Measurements from ENCODE around the gene GTSE1.

GRCh38 chr22:46335201-46336118 is 38.8 kb downstream of the GTSE1 start, which contains the start of gene TRMU:
- TF ChIP-seq, protein P1, sequence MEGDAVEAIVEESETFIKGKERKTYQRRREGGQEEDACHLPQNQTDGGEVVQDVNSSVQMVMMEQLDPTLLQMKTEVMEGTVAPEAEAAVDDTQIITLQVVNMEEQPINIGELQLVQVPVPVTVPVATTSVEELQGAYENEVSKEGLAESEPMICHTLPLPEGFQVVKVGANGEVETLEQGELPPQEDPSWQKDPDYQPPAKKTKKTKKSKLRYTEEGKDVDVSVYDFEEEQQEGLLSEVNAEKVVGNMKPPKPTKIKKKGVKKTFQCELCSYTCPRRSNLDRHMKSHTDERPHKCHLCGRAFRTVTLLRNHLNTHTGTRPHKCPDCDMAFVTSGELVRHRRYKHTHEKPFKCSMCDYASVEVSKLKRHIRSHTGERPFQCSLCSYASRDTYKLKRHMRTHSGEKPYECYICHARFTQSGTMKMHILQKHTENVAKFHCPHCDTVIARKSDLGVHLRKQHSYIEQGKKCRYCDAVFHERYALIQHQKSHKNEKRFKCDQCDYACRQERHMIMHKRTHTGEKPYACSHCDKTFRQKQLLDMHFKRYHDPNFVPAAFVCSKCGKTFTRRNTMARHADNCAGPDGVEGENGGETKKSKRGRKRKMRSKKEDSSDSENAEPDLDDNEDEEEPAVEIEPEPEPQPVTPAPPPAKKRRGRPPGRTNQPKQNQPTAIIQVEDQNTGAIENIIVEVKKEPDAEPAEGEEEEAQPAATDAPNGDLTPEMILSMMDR (IDR thresholded peaks at IDR 0.05 in 2 of 3, conservative IDR thresholded peaks at IDR 0.05 in 1 of 3; ENCODE audit: borderline replicate concordance in 1 of 3, insufficient read depth in 1 of 3, low read depth in 2 of 3, low read length in 2 of 3): no peak
- TF ChIP-seq EZH2 (IDR thresholded peaks at IDR 0.05): no peak
- TF ChIP-seq POLR2A (IDR thresholded peaks at IDR 0.05; ENCODE audit: borderline replicate concordance, extremely low read depth, insufficient read depth, insufficient read length): peak; percentile 66
- no peak for TF ChIP-seq EGR1 (IDR thresholded peaks at IDR 0.05; ENCODE audit: low read depth)
- TF ChIP-seq TCF7L2 (IDR thresholded peaks at IDR 0.05; ENCODE audit: borderline replicate concordance, extremely low read depth, insufficient read depth, insufficient read length): no peak
- no peak for TF ChIP-seq RAD21 (IDR thresholded peaks at IDR 0.05; ENCODE audit: low read depth)
- TF ChIP-seq SIN3A (IDR thresholded peaks at IDR 0.05; ENCODE audit: low read depth): peak; percentile 72
- peak; percentile 80 for TF ChIP-seq POLR2AphosphoS5 (IDR thresholded peaks at IDR 0.05; ENCODE audit: low read depth, low read length)
- no peak for TF ChIP-seq ZNF274 (IDR thresholded peaks at IDR 0.05; ENCODE audit: low read depth, low read length)
- peak; percentile 83 for TF ChIP-seq MAX (IDR thresholded peaks at IDR 0.05)
- TF ChIP-seq EZH2phosphoT487 (IDR thresholded peaks at IDR 0.05; ENCODE audit: borderline replicate concordance): no peak
